ENCODE measurements around the gene DOK1. TPM values are rescaled to one million over a fixed set of nuclear protein-coding genes. Genes with fewer than 3 reads are reported as not detected.

DOK1 gene
- total RNA-seq, 1 experiment from 2014 or later: 2.1 TPM

DNA sequence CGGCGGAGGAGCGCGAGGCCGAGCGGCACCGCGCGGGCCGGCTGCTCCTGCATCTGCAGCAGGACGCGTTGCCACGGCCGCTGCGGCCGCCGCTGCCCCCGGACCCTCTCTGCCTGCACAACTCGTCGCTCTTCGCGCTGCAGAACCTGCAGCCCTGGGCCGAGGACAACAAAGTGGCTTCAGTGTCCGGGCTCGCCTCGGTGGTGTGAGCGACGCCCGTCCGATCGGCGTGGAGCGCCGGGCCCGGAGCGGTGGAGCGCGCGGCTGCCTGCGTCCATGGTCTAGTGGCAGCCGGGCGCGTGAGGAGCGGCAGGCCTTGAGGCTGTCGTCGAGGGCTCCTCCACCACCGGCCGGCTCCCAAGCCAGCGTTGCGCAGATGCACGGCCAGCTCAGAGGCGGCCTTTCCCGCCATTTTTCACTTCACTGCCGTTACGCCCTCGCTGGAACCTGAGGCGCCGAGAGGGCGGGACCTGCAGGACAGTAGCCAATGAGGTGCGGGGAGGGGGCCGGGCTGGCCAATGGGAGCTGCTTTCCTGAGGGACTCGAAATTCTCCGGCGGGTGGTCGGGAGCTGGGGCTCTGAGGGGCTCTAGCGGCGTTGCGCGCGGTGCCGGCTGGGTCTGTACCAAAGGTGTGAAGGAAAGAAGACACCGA, 38.4 kb upstream of the DOK1 start:
- H3K9me3 Mint-ChIP-seq (ENCODE audit: low read depth, unreplicated experiment): no peaks in the 10 kb centered on the region
- peaks cover 8% of the 10 kb centered on the region for H3K36me3 Mint-ChIP-seq (ENCODE audit: insufficient read depth, unreplicated experiment)
- H3K27me3 Mint-ChIP-seq (ENCODE audit: unreplicated experiment): peaks cover 92% of the 10 kb centered on the region
- no peak overlapping the region for H3K4me3 Mint-ChIP-seq (ENCODE audit: low read depth, unreplicated experiment)
- BruUV-seq (replicated peaks): no TSS peak
- intact Hi-C loops (cut with micrococcal nuclease; ENCODE audit: unreplicated experiment): no loop called here
- no peaks in the 10 kb centered on the region for H3K4me1 Mint-ChIP-seq (ENCODE audit: low read depth, unreplicated experiment)
- TF ChIP-seq, protein P1, sequence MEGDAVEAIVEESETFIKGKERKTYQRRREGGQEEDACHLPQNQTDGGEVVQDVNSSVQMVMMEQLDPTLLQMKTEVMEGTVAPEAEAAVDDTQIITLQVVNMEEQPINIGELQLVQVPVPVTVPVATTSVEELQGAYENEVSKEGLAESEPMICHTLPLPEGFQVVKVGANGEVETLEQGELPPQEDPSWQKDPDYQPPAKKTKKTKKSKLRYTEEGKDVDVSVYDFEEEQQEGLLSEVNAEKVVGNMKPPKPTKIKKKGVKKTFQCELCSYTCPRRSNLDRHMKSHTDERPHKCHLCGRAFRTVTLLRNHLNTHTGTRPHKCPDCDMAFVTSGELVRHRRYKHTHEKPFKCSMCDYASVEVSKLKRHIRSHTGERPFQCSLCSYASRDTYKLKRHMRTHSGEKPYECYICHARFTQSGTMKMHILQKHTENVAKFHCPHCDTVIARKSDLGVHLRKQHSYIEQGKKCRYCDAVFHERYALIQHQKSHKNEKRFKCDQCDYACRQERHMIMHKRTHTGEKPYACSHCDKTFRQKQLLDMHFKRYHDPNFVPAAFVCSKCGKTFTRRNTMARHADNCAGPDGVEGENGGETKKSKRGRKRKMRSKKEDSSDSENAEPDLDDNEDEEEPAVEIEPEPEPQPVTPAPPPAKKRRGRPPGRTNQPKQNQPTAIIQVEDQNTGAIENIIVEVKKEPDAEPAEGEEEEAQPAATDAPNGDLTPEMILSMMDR (IDR thresholded peaks at IDR 0.05; ENCODE audit: unreplicated experiment): no peak
- no peak overlapping the region for H3K27ac Mint-ChIP-seq (ENCODE audit: unreplicated experiment)
- CTCF ChIA-PET: no interaction called here
- no peak for DNase-seq

DNA sequence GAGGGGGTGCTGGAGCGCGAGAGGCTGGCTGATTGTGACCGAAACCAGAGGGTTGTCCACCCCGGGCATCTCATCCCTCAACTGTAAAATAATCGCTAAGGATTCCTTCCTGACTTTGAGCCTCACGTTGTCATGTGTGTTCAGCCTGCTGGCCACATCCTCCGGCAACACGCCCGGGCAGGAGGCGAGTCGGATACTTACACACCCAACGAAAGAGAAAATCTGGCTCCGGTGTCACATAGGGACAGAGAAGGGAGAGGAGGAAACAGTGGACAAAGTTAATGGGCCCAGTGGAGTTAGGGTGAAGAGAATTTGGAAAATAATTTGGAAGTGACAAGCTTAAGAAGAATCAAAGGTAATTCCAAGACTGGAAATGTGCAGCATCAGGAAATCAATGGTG, 37.9 kb upstream of the DOK1 start:
- TF ChIP-seq, protein P1 (IDR thresholded peaks at IDR 0.05; ENCODE audit: unreplicated experiment): no peak
- no TSS peak for BruUV-seq (replicated peaks)
- H3K27me3 Mint-ChIP-seq (ENCODE audit: unreplicated experiment): peaks cover 92% of the 10 kb centered on the region

DNA sequence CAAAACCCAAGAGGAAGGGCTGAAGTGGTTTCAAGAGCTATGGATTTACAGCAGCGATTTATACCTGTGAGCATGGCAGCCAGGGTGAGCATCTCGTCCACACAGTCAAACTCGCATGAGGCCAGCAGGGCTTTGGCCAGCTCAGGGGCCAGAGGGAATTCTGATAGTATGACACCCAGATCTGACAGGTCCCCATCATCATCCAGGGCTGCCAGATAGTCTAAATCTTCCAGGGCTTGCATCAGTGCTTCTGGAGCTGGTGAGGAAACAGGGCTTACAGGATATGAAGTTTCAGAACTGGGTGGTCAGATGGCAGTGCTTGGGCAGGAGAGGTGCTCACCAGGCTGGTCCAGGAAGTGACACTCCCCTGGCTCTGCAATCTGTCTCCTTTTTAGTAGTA, 32.0 kb upstream of the DOK1 start:
- no peaks in the 10 kb centered on the region for H3K4me1 Mint-ChIP-seq (ENCODE audit: low read depth, unreplicated experiment)
- CTCF ChIA-PET: no interaction called here
- BruUV-seq (replicated peaks): no TSS peak
- intact Hi-C loops (cut with micrococcal nuclease; ENCODE audit: unreplicated experiment): no loop called here
- H3K4me3 Mint-ChIP-seq (ENCODE audit: low read depth, unreplicated experiment): no peak overlapping the region
- H3K27me3 Mint-ChIP-seq (ENCODE audit: unreplicated experiment): peaks cover 53% of the 10 kb centered on the region
- H3K27ac Mint-ChIP-seq (ENCODE audit: unreplicated experiment): no peak overlapping the region
- peaks cover 19% of the 10 kb centered on the region for H3K36me3 Mint-ChIP-seq (ENCODE audit: insufficient read depth, unreplicated experiment)
- no peaks in the 10 kb centered on the region for H3K9me3 Mint-ChIP-seq (ENCODE audit: low read depth, unreplicated experiment)
- TF ChIP-seq, protein P1 (IDR thresholded peaks at IDR 0.05; ENCODE audit: unreplicated experiment): no peak
- no peak for DNase-seq

More for the DNA sequence above, 37.9 kb upstream of the DOK1 start:
- Mint-ChIP-seq H3K27ac (ENCODE audit: unreplicated experiment) (no peak overlapping the region), H3K36me3 (ENCODE audit: insufficient read depth, unreplicated experiment) (peaks cover 8% of the 10 kb centered on the region), H3K4me1 (ENCODE audit: low read depth, unreplicated experiment) (no peaks in the 10 kb centered on the region), H3K4me3 (ENCODE audit: low read depth, unreplicated experiment) (no peak overlapping the region), H3K9me3 (ENCODE audit: low read depth, unreplicated experiment) (no peaks in the 10 kb centered on the region)
- intact Hi-C loops (cut with micrococcal nuclease; ENCODE audit: unreplicated experiment): no loop called here
- no peak for DNase-seq
- CTCF ChIA-PET: no interaction called here

DNA sequence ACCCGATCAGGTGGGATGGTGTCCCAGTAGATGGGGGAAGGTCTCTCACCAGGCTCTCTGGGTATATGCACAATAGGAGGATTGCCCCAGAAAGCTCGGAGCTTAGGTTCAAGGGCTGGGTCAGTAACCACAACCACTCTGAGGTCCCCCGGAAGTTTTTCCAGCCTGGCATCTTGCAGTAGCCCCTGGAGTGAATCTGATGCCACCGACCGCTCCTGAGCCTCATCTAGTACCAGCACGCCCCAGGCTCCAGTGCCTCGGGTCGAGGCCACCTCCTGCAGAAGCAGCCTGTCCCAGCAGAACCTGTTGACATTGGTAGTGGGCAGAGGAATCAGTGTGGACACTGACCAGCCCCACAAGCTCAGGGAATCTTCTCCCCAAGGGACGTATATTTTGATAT, 30.5 kb upstream of the DOK1 start:
- peaks cover 30% of the 10 kb centered on the region for H3K36me3 Mint-ChIP-seq (ENCODE audit: insufficient read depth, unreplicated experiment)
- H3K27me3 Mint-ChIP-seq (ENCODE audit: unreplicated experiment): peaks cover 38% of the 10 kb centered on the region
- TF ChIP-seq, protein P1 (IDR thresholded peaks at IDR 0.05; ENCODE audit: unreplicated experiment): no peak
- no peak for DNase-seq
- H3K4me3 Mint-ChIP-seq (ENCODE audit: low read depth, unreplicated experiment): no peak overlapping the region
- peaks cover 11% of the 10 kb centered on the region for H3K4me1 Mint-ChIP-seq (ENCODE audit: low read depth, unreplicated experiment)
- BruUV-seq (replicated peaks): no TSS peak
- no peaks in the 10 kb centered on the region for H3K9me3 Mint-ChIP-seq (ENCODE audit: low read depth, unreplicated experiment)
- H3K27ac Mint-ChIP-seq (ENCODE audit: unreplicated experiment): no peak overlapping the region
- intact Hi-C loops (cut with micrococcal nuclease; ENCODE audit: unreplicated experiment): no loop called here
- CTCF ChIA-PET: no interaction called here

Measured in Calu3 (cell line).